Activated CD4-positive, alpha-beta T cell treated with anti-CD3 and anti-CD28 coated beads for 48 hours (primary cell): ENCODE data around the gene CLCN3.
A peak's percentile ranks its signal among the peaks of the same experiment; 100 is the strongest.
"Not testable (repeated sequence)": the region's sequence is repeated elsewhere in the genome, so short reads cannot be mapped to it uniquely, and the experiment has no call there.

Source experiments
- DNase-seq: peaks from one replicate; pipeline ENCODE4 v3.0.0-alpha.2; 2020

Gene CLCN3

DNA sequence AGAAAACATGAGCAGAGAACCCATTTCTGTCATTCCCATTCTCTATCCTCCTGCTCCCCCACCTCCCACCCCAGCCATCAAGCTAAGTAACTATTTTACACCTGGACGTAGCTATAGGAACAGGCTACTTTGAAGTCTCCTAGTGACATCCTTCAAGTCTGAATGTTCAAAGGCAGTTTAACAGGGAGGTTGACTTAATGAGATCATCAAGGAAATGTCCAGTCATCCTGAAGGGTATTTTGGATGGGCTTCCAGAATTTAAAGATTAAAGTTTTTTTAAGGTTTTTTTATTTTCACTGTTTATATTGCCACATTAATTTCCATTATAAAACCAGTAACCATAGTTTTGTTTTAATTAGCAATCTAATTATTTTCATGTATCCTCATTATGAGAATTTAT is 96.3 kb downstream of the CLCN3 start:
- no peak for DNase-seq

DNA sequence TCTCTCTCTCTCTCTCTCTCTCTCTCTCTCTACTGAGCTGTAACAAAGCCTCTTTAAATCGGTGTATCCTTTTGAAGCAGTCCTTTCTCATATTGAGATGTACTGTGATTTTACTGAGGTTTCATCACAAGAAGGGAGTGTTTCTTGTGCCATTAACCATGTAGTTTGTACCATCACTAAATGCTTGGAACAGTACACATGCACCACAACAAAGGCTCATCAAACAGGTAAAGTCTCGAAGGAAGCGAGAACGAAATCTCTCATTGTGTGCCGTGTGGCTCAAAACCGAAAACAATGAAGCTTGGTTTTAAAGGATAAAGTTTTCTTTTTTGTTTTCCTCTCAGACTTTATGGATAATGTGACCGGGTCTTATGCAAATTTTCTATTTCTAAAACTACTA is 100.2 kb downstream of the CLCN3 start:
- no peak for DNase-seq

DNA sequence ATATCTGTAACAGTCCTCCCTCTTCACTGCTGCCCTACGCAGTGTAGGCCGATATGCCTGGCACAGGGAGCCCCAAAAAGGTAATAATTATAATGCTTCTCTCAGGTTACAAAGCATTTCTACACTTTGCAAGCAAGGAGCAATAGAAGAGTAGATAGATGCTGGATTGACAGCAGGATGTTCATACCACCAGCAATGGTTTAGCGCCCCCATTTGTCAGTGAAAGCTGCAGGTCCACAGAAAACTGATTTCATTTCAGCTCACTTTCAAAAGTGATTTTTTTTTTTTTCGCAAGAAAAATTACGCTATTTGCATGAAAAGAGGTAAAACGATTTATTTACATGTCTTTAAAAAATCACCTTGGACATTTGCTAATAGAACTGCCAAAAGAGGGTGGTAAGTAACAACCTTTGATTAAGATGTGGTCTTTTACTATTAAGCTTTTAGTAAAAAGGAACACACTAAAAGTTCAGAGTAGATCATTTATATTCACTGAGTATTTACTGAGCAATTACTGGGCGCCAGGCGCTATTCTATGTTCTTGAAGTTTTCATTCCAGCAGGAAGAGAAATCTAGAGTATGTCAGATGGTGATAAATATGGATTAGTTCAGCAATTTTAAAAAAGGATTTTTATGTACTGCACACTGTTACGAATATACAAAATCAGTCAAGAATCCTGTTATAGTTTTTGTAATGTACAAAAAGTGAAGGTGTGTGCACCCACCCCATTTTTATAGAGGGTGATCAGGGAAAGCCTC is 103.0 kb downstream of the CLCN3 start:
- DNase-seq = no peak

DNA sequence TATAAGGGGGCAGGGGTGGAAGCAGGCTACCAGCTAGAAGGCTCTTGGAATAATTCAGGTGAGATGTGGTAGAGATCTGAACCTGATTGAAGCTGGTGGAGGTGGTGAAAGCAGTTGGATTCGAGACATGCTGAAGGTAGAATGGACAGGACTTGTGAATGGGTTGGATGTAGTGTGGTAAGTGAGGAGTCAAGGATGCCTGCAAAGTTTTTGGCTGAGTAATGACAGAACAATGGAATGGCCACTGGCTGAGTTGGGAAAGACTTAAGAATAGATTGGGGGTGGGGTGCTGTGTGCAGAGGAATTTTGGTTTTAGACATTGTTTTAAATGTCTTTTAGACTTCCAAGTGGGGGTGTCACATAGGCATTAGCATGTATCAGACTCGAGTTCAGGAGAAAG is 103.9 kb downstream of the CLCN3 start:
- DNase-seq = no peak

DNA sequence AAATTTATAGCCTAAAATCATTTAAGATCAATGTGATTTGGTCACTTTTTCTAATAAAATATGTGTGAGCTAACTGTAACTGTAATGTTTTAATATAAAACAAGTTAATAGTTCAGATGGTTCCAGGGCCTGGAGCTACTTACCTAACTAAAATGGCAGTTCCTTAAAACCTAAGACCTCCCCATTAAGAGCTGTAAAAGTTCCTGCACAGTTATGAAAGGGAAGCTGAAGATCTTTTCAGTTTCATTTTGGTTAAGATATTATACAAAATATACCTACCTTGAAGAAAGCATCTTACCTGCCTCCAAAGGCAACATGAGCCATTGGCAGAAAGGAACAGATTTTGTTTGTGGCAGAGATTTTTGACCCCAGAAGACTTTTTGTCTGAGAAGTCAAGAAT is 107.2 kb downstream of the CLCN3 start:
- DNase-seq = no peak

DNA sequence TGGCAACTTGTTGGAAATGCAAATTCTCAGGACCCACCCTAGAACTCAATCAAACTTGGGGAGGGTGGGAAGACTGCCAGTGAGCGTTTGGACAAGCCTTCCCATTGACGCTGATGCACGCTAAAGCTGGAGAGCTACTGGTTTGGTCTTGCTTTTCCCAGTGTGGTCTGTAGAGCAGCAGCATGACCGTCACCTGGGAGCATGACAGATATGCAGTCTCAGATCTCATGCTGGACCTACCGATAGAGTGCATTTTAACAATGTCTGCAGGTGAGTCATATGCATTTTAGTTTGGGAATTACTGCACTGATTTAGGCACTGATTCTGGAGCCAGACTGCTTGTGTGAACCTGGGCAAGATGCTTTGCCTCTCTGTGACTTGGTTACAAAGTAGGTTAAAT is 110.2 kb downstream of the CLCN3 start:
- no peak for DNase-seq

DNA sequence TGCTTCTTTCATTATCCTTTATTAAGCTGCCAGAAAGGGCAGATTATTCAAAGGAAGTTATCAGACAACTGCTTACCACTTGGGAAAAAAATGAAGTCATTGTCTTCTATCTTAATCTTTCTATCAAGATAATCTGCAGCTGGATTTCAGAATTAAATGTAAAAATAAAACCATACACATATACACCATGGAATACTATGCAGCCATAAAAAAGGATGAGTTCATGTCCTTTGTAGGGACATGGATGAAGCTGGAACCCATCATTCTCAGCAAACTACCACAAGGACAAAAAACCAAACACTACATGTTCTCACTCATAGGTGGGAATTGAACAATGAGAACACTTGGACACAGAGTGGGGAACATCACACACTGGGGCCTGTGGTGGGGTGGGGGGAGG is 118.2 kb downstream of the CLCN3 start:
- not testable (repeated sequence) for DNase-seq

DNA sequence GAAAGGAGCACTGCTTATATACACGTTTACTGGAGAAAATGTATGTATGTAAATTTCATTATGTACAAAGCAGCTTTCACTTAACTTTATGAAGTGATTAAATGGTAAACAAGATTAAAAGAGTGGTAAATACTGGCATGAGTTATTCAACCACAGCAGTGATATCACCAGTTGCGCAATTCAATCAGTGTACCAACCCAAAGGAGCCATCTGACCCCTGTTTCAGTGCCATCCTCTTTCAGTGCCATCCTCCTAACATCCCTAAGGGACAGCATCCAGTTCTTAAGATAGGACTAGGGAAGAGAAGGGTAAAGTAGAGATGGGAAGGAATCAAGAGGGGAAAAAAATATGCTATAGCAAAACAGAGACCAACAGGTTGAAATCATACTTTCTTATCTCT is 121.2 kb downstream of the CLCN3 start:
- DNase-seq = no peak

DNA sequence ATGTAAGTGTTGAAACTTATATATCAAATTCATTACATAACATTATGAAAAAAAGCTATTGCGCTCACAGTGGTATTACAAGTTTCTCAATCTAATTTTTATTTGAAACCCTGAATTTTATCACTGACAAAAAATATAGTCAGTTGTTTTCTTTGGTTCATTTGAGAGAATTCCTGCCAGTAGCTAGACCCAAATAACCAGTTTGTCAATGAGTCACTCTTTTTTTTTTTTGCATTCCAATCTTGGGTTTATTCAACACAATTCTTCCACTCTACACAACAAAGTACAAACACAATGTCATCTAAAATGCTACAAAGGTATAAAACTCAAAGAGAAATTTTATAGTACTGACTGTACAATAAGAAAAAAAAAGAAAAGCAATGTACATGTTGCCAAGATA is 124.2 kb downstream of the CLCN3 start:
- no peak for DNase-seq

DNA sequence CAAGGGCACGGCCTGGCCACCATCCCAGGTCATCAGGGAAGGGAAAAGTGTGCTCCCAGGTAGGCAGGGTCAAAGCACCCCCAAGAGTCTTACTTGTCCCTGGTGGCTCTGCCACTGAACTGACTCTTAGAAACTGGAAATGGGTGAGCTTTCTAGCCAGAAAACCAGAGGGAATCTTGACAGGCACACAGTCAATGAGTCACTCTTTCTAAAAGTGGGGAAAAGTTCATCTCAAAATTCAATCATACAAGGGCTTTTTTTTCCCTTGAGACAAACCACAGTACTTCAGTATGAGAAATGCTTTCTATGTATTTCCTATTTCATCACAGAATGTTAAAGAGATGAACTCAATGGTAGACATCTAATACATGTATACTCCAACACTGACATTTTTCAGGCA is 124.9 kb downstream of the CLCN3 start:
- no peak for DNase-seq

DNA sequence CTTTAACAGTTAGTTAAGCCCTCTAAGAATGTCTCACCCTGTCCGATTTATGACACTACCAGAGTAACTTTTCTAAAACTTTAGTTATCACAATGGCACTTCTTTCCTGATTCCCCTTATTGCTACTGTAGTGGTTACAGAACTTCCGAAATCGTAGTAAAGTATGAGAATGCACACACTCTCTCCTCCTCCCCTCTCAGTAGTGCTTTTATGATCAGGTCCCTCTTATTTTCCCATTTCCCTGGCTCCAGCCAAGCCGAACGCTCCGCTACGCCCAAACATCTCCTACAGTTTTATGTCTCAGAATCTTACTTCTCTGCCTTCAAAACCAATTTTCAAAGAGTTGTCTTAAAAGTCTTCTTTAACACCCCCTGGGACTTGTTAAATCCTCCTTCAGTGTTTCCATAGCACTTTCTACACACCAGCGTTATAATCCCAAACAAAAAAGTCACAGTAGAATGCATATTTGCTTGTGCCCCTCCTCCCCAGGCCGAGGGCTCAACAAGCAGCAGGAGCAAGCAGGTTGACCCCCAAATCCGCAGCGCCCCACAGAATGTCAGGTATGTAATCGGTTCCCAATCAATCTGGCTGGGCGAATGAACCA is 136.7 kb downstream of the CLCN3 start:
- DNase-seq = no peak

DNA sequence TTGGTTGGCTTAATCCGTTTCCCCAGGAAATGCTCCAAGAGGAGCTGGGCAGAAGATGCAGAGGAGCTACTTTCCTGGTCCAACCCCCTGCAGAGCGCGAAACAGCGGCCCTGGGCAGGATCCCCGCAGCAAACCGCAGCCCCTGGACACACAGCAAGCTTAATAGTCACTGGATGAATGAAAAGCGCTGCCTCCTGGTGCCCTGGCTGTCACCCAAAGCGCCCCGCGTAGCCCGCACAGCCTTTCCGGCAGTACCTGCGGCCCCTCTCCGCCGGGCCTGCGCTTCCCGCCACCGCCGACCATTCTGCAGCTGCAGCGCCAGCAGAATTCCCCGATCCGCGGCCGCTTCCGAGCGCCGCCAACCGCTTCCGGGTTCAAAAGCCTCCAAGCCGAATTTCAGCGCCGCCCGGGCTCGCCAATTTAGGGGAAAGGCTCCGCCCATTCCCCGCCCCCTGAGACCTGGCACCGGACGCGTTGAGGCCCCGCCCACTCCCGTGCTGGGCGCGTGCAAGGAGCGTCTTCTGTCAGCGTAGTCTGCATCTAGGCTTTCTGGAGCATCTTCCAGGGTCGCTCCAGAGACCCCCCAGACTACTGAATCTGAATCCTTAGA is 137.3 kb downstream of the CLCN3 start, which contains the start of gene HPF1:
Gene HPF1, minus strand, starts transcription at position 370 of the 610 bp plus-strand sequence. Its CDS starts 67 bp downstream, at position 303.
- peak; percentile 97 for DNase-seq

DNA sequence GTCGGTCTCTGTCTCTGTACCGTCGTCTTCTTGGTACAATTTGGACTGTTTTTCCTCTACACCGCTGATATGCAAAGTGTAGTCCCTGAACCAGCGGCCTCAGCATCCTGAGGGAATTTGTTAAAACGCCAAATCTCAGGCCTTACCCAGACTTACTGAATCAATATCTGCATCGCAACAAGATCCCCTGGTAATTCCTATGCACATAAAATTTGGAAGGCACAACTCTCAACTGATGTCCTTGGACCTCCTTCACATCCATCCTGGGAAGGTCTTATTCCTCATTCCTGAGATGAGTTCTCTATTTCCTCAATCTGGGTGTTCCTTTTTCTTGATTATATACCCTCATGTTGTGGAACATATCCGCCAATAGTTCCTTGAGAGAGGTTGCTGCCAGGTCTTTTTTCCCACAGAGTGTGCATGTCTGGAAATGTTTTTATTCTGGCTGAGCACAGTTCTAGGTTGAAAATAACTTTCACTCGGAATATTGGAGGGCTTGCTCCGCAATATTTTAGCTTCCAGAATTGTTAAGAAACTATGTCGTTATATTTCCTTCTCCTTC is 138.1 kb downstream of the CLCN3 start:
- no peak for DNase-seq

DNA sequence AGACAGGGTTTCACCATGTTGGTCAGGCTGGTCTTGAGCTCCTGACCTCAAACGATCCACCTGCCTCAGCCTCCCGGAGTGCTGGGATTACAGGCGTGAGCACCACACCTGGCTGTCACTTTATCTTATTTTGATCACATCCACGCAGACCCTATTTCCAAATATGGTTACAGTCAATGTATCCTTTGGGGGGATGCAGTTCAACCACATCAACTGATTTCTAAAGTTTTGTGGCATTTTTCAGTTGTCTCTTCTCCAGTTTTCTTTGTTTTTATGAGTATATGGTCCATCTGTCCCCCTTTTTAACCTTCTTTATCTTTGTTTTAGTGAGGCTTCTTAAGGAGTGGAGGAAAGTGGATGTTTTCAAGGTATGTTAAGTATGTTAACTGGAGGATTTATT is 141.5 kb downstream of the CLCN3 start:
- DNase-seq = no peak

DNA sequence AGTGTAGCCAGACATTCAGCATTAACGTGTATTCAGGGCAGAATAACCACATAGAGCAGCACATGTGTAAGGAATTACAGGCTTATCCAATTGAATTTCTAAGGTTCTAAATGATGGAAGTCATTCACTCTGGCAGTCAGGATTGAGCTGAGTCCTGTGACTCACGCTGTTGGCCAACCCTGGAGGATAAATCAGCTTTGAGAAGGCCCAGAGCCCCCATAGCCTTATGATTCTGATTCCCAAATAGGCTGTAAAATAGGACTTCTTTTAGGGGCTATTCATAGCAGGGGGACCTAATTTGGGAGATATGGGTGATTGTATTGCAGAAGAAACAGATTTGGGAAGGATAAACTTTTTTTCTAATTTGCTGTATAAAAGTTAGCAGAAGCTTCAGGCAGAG is 145.5 kb downstream of the CLCN3 start:
- no peak for DNase-seq

DNA sequence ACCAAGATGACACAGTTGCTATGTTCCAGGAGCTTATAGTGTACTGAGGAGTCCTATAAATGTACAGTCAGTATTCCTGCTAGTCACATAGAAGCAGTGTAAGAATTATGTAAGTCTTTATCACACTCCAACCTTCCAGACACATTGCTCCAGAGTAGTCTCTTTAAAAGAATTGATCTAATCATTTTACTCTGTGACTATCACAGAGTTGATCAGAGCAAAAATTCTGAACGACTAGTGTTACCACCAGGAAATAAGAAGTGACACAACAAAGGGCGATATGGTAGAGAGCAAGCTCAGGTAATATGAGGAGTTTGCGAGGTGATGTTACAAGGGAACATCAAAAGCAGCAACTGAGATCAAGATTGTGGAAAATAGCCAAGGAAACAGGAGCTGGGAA is 146.4 kb downstream of the CLCN3 start:
- DNase-seq = no peak

DNA sequence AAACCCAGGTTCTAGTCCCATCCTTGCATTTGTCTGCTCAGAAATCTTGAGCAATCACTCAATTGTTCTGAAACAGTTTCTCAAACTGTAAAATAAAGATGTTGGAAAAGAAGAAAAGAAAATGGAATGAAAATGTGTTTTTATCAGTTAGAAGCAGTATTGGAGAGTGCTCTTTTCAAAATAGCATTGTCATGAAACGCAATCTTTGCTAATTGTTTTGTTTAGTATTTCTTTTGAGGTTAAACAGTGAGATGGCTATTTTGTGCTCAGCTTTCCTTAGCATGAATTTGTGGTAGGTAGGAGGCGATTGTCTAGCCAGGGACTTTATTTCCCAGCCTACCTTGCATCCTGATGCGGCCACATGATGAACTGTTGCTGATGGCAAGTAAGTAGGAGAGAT is 148.0 kb downstream of the CLCN3 start:
- no peak for DNase-seq

DNA sequence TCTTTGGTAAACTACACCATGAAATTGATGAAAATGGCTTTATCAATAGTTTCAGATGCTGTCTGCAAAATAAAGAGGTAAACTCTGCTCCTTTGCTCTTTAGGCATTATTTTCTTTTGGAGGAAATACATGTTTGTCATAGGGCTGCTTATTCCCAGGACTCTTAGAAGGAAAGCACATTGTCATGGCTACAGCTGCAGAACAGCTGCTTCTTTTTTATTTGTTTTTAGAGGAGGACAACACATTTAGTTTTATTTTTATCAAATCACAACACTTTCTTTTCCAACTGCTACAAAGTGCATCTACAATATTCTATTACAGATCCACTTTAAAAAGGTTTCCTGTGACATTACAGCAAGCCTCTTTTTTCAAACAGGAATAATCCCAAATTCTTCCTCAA is 150.0 kb downstream of the CLCN3 start:
- DNase-seq = no peak

DNA sequence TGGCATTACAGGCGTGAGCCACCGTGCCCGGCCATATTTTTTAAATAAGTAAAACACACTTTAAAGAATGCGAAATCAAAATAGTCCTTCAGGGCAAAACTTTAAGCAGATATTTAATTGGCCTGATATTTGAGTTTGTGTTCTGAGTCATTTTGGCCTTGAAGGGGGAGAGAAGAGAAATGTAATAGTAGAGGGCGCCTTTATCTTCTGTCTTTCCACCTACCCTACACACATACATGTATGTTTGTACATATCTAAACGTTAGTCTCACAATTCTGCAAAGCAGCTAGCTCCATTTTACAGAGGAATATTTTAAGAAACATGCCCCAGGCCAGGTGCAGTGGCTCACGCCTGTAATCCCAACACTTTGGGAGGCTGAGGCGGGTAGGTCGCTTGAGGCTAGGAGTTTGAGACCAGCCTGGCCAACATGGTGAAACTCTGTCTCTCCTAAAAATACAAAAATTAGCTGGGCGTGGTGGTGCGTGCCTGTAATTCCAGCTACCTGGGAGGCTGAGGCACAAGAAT is 151.2 kb downstream of the CLCN3 start:
- DNase-seq = not testable (repeated sequence)
